HepG2 (cell line): Measurements from ENCODE around the gene HES2. TPM values are rescaled to one million over a fixed set of nuclear protein-coding genes. Genes with fewer than 3 reads are reported as not detected.
"Not testable (repeated sequence)": the region's sequence is repeated elsewhere in the genome, so short reads cannot be mapped to it uniquely, and the experiment has no call there.

Experiments
- ATAC-seq: fragments of 200-7000 bp; cut with Tn5 transposase; 3 replicates; pipeline ENCODE4 v1.9.1; 2020; ENCODE audit warnings: mild to moderate bottlenecking, moderate library complexity
- BruUV-seq: library from RNA; stranded (reverse); fragments of 400-500 nt; replicated peaks from 2 replicates; lab custom pipeline; 2021; lab: Mats Ljungman, UMichigan
- CTCF ChIA-PET: fragments of 300-600 bp; formaldehyde crosslinking; extraction: SDS; loops from one replicate; lab custom pipeline; 2021; ENCODE audit warnings: low total read pairs, inconsistent platforms, low intra/inter-chr PET ratio; lab: Yijun Ruan, JAX
- POLR2A ChIA-PET: fragments of 350-600 bp; sonication (Branson Sonifier 250); formaldehyde crosslinking; loops from one replicate; lab custom pipeline; 2020; ENCODE audit warnings: antibody characterized with exemption, inconsistent platforms; lab: Yijun Ruan, JAX
- DNase-seq: peaks from one replicate; pipeline ENCODE4 v3.0.0-alpha.2; 2015; ENCODE audit warnings: low spot score
- FAIRE-seq: peaks from 3 replicates; lab custom pipeline; 2011; peaks lifted over from hg19 to GRCh38; lab: Jason Lieb, UNC
- H2AFZ ChIP-seq: one replicate; pipeline ENCODE4 v1.6.1; 2011; ENCODE audit warnings: low read length, inconsistent platforms
- H3K27ac ChIP-seq: fragments of 300-600 bp; 3 replicates; pipeline ENCODE4 v1.8.0; 2011; ENCODE audit warnings: mixed run types, mild to moderate bottlenecking, mixed read lengths, low read length, inconsistent platforms; ENCODE audit not compliant: insufficient read depth; ENCODE audit errors: extremely low read length
- H3K27me3 ChIP-seq, 2 experiments: fragments of 200-600 bp in 1 of 2; 2 replicates in 1 of 2; 3 replicates in 1 of 2; pipeline versions ENCODE4 v1.6.0 to v1.8.0; 2011; ENCODE audit warnings: low read length in 2 of 2, mild to moderate bottlenecking in 2 of 2, moderate library complexity in 2 of 2, inconsistent platforms in 1 of 2; ENCODE audit not compliant: insufficient read depth in 2 of 2, control insufficient read depth in 1 of 2
- H3K36me3 ChIP-seq, 2 experiments: fragments of 200-600 bp in 1 of 2; replicated peaks in 1 of 2; 2 replicates in 1 of 2; 3 replicates in 1 of 2; pipeline versions ENCODE4 v1.5.1 to v1.8.0; 2011; ENCODE audit warnings: low read length in 2 of 2, inconsistent platforms in 1 of 2; ENCODE audit not compliant: insufficient read depth in 2 of 2, control insufficient read depth in 1 of 2
- H3K4me1 ChIP-seq: 2 replicates; pipeline ENCODE4 v1.5.1; 2012; ENCODE audit warnings: low read length, inconsistent platforms; ENCODE audit not compliant: insufficient read depth
- H3K4me2 ChIP-seq: 2 replicates; pipeline ENCODE4 v1.6.0; 2011; ENCODE audit warnings: low read depth, low read length, inconsistent platforms
- H3K4me3 ChIP-seq, 3 experiments: fragments of 200-600 bp in 1 of 3; sonication (generic), shearing (Covaris generic) in 1 of 3; replicated peaks in 1 of 3; 2 replicates each; pipeline ENCODE4 v1.5.1; 2011 to 2016; ENCODE audit warnings: low read length in 3 of 3, inconsistent platforms in 2 of 3, low read depth in 2 of 3, mild to moderate bottlenecking in 2 of 3, control low read depth in 1 of 3, mixed read lengths in 1 of 3; ENCODE audit not compliant: insufficient read depth in 1 of 3
- H3K79me2 ChIP-seq: one replicate; pipeline ENCODE4 v1.6.1; 2011; ENCODE audit warnings: low read length, inconsistent platforms; ENCODE audit not compliant: insufficient read depth
- H3K9ac ChIP-seq: 2 replicates; pipeline ENCODE4 v1.6.0; 2011; ENCODE audit warnings: mild to moderate bottlenecking, low read depth, low read length, inconsistent platforms; ENCODE audit not compliant: insufficient read depth
- H3K9me3 ChIP-seq: 2 replicates; pipeline ENCODE4 v1.5.1; 2012; ENCODE audit warnings: mild to moderate bottlenecking, low read length
- H4K20me1 ChIP-seq: 2 replicates; pipeline ENCODE4 v1.6.0; 2011; ENCODE audit warnings: inconsistent platforms, mild to moderate bottlenecking, low read length, moderate library complexity; ENCODE audit not compliant: insufficient read depth
- FOSL2 ChIP-seq: sonication (generic); formaldehyde crosslinking; IDR thresholded peaks from 2 replicates; pipeline ENCODE4 v1.4.0; 2020; ENCODE audit warnings: missing genetic modification reagents
- ZNF768 ChIP-seq: sonication (generic); formaldehyde crosslinking; IDR thresholded peaks from 2 replicates; pipeline ENCODE4 v1.4.0; 2020; ENCODE audit warnings: missing genetic modification reagents
- WGBS: methylation state at CpG from one replicate; pipeline ENCODE4 v1.1.6; 2017; ENCODE audit warnings: low lambda C conversion rate; 5-methylcytosine and 5-hydroxymethylcytosine counted together
- in situ Hi-C: cut with HindIII; loops from 2 replicates; pipeline ENCODE4 v1.10.0; 2017; ENCODE audit warnings: low pct_unique_long_range_greater_than_20kb; ENCODE audit not compliant: extremely low pct_ligation_motif_present
- intact Hi-C: fragments of 100-400 bp; cut with micrococcal nuclease; formaldehyde crosslinking; loops from one replicate; pipeline ENCODE4 v1.10.0; 2022; ENCODE audit not compliant: unreplicated experiment
- polyA plus RNA-seq, 8 experiments: library from polyadenylated mRNA; depleted of rRNA in 3 of 8; stranded (reverse) in 7 of 8; unstranded in 1 of 8; fragments of >200 nt; fragmentation: Illumina TruSeq in 4 of 8; extraction: Trizol in 4 of 8; gene quantifications; 2 replicates each; pipeline versions ENCODE4 v1.2.1 to v1.2.3, GENCODE V29; 2011 to 2016; ENCODE audit warnings: low read depth in 4 of 8, missing spikeins in 1 of 8, mixed read lengths in 1 of 8; ENCODE audit not compliant: insufficient read depth in 1 of 8
- total RNA-seq, 5 experiments: library from RNA; depleted of rRNA; stranded (reverse); fragments of >200 nt; fragmentation: Illumina TruSeq; extraction: Trizol; gene quantifications; 2 replicates each; pipeline ENCODE4 v1.2.3, GENCODE V29; 2016; ENCODE audit warnings: low read depth in 1 of 5

HES2 gene
- total and polyA plus RNA-seq, 2 of the 13 experiments (the other 11 are each of a cell fraction or from before 2014, with no cell fraction given) = 0.11 to 0.17 TPM

- peak; percentile 58 for TF ChIP-seq ZNF768
Measured at GRCh38 chr1:6431645-6432579, 12.2 kb upstream of the HES2 start (continued).

- FAIRE-seq, in situ Hi-C loops: not testable (repeated sequence)
Measured at GRCh38 chr1:6429660-6430411, 10.1 kb upstream of the HES2 start.

DNA sequence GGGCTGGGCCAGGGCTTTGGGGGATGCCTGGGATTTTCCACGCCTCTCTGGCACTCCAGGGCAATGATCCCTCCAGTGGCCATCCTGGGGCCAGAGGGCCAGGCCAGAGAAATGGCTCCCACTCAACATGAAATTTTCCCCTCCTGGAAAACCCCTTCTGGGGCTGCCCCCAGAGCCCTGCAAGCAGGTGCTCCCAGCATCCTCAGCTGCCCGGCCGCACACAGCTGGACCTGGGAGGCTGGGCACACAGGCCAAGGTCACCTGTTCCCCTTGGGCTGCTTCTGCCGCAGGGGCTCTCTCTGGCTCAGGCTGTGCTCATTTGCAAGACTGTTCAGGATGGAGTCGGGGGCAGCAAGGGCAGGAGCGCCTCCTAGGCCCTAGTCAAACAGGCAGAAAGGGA lies 8.7 kb upstream of the HES2 start:
- H3K4me2 ChIP-seq, H3K27ac ChIP-seq, intact Hi-C loops, in situ Hi-C loops, H3K4me3 ChIP-seq, DNase-seq, H3K9ac ChIP-seq, CTCF ChIA-PET, H3K79me2 ChIP-seq, FAIRE-seq, H2AFZ ChIP-seq, H4K20me1 ChIP-seq, H3K9me3 ChIP-seq, ATAC-seq, H3K36me3 ChIP-seq, POLR2A ChIA-PET, BruUV-seq: not testable (repeated sequence)
- H3K27me3 ChIP-seq = peaks cover 33 to 73% of the 10 kb centered on the region in 2 experiments
- peaks cover 44% of the 10 kb centered on the region for H3K4me1 ChIP-seq
- no CpG with 5 or more reads among the region's 6 CpGs for WGBS

More at GRCh38 chr1:6429660-6430411, 10.1 kb upstream of the HES2 start:
- Histone ChIP-seq H3K4me1 (peaks cover 33% of the 10 kb centered on the region), H3K27me3 (peaks cover 33 to 73% of the 10 kb centered on the region in 2 experiments)
- H3K27ac ChIP-seq, H3K9me3 ChIP-seq, intact Hi-C loops, CTCF ChIA-PET, BruUV-seq, H3K9ac ChIP-seq, H3K4me2 ChIP-seq, H3K36me3 ChIP-seq, ATAC-seq, H4K20me1 ChIP-seq, POLR2A ChIA-PET, H2AFZ ChIP-seq, H3K79me2 ChIP-seq, DNase-seq, H3K4me3 ChIP-seq: not testable (repeated sequence)
- WGBS = 17% methylated on average over 11 of the region's 19 CpGs
- TF ChIP-seq FOSL2 (CRISPR knock-in tag) = peak; percentile 20; the same call in 1 of the 2 replicates
